Measurements from ENCODE around the gene GCH1. TPM values are rescaled to one million over a fixed set of nuclear protein-coding genes. Genes with fewer than 3 reads are reported as not detected.

The GCH1 gene
- polyA plus RNA-seq, 2 of the 4 experiments (the other 2 are of a cell fraction) = 2.9 to 5.0 TPM

- H3K27ac ChIP-seq = no peak overlapping the region
- no peak for FAIRE-seq
- H3K4me1 ChIP-seq = peaks cover 5% of the 10 kb centered on the region; the same call in 2 of the 3 replicates
- ChIA-PET POLR2A (no interaction called here), CTCF (interaction anchor here (1.1 kb wide), 1 partner anchor 10 kb away, joined by 3 read pairs; no protein-coding TSS in a partner anchor)
- TF ChIP-seq NPAS2 (CRISPR knock-in tag; IDR thresholded peaks at IDR 0.05; ENCODE audit: borderline replicate concordance) (no peak), CBX2 (IDR thresholded peaks at IDR 0.05; ENCODE audit: borderline replicate concordance, low read depth) (no peak)
- no peak overlapping the region for H3K4me2 ChIP-seq
- H3K4me3 ChIP-seq = no peak overlapping the region
- no peak for DNase-seq (ENCODE audit: low read depth in 1 of 2, low spot score in 1 of 2)
- no peak for ATAC-seq
- no peaks in the 10 kb centered on the region for H3K9me3 ChIP-seq
Measured at GRCh38 chr14:54906075-54906474, 3.4 kb upstream of the GCH1 start.

DNA sequence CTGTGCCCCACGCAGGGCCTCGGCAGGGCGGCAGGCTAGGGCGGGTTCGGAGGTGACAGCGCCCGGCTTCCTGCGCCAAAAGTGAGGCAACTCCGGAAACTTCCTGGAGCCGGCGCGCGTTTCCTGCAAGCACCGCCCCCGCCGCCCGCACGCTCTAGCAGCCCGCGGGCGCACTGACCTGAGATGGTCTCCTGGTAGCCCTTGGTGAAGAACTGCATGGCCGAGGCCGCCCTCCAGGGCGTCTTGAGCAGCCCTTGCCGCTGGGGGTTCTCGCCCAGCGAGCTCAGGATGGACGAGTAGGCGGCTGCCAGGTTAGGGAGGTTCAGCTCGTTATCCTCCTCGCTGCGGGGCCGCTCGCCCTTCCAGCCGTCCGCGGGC lies 494 bp downstream of the GCH1 start:
- peak overlapping the region; percentile 70 for H3K4me3 ChIP-seq

DNA sequence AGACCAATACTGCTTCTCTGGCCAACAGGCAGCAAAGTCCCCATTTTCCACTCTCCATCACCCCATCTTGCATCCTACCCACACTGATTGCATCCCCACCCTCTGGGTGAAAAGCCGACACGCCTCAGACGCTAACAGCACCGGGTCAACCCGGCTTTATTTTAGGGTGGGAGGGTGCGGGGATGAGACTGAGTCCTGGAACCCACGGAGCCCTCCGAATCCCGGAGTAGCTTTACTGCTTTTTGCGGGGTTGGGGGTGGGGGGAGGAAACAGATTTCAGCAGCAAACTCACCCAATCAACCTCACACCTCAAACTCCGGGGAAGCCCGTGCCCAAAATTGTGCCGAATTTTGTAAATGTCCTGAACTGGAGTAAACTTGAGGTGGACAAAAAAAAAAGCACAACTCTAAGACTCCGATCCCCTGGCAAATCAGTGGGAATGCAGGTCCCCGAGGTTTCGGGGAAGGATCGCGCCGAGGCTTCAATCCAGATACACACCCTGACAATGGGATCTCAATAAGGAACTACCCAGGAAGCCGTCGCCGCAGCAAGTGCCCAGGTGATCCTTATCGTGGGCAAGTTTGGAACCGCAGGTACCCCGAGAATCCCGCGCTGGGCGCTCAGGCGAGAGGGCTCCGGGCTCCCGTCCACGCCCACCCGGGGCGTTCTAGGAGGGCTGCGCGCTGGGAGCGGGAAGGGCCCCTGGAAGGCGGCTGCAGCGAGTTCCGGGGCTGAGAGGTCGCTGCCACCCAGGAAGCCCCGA lies 1.1 kb downstream of the GCH1 start:
- CTCF ChIA-PET = interaction anchor here (1.4 to 2.3 kb wide), 5 partner anchors 13 to 88 kb away, joined by 3 to 9 read pairs (median 4); no protein-coding TSS in a partner anchor
- ATAC-seq (peak in 1 of 2 experiments; percentile 60; a peak in 3 of 6 replicates), FAIRE-seq (no peak), DNase-seq (ENCODE audit: low read depth in 1 of 2, low spot score in 1 of 2) (peak; percentile 14 to 15)
- Histone ChIP-seq H3K4me2 (peak overlapping the region; percentile 100), H3K4me1 (peaks cover 9% of the 10 kb centered on the region; the same call in 2 of the 3 replicates), H3K27ac (peak overlapping the region; percentile 63 to 90), H3K9me3 (no peaks in the 10 kb centered on the region), H3K4me3 (peak overlapping the region; percentile 70)
- POLR2A ChIA-PET = interaction anchor here (0.6 to 1.0 kb wide), 7 partner anchors 11 to 336 kb away, joined by 3 to 4 read pairs (median 3); partner anchors contain the start of genes SOCS4 and WDHD1
- WGBS (ENCODE audit: missing lambda C conversion rate) = 17% methylated on average over 26 of the region's 42 CpGs
- TF ChIP-seq CHD4 (IDR thresholded peaks at IDR 0.05; ENCODE audit: borderline replicate concordance) = no peak
- TF ChIP-seq, protein P1, sequence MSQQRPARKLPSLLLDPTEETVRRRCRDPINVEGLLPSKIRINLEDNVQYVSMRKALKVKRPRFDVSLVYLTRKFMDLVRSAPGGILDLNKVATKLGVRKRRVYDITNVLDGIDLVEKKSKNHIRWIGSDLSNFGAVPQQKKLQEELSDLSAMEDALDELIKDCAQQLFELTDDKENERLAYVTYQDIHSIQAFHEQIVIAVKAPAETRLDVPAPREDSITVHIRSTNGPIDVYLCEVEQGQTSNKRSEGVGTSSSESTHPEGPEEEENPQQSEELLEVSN (IDR thresholded peaks at IDR 0.05; ENCODE audit: borderline replicate concordance, low read depth) = peak; percentile 66; the same call in 1 of the 2 replicates
- TF ChIP-seq POLR2AphosphoS2 (conservative IDR thresholded peaks at IDR 0.05; ENCODE audit: low read length) = no peak
- no peak for TF ChIP-seq RCOR1 (IDR thresholded peaks at IDR 0.05; ENCODE audit: low read depth, low read length)
- no peak for TF ChIP-seq HOXA7 (CRISPR knock-in tag; IDR thresholded peaks at IDR 0.05)
- TF ChIP-seq ZSCAN20 (CRISPR knock-in tag; IDR thresholded peaks at IDR 0.05) = no peak
- no peak for TF ChIP-seq MYC (IDR thresholded peaks at IDR 0.05; ENCODE audit: borderline replicate concordance, low read length)
- no peak for TF ChIP-seq NR3C1 (IDR thresholded peaks at IDR 0.05)
- TF ChIP-seq, protein P2, sequence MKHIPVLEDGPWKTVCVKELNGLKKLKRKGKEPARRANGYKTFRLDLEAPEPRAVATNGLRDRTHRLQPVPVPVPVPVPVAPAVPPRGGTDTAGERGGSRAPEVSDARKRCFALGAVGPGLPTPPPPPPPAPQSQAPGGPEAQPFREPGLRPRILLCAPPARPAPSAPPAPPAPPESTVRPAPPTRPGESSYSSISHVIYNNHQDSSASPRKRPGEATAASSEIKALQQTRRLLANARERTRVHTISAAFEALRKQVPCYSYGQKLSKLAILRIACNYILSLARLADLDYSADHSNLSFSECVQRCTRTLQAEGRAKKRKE (CRISPR knock-in tag; IDR thresholded peaks at IDR 0.05; ENCODE audit: low read depth) = no peak
- TF ChIP-seq, protein P3, sequence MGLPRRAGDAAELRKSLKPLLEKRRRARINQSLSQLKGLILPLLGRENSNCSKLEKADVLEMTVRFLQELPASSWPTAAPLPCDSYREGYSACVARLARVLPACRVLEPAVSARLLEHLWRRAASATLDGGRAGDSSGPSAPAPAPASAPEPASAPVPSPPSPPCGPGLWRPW (IDR thresholded peaks at IDR 0.05) = no peak
- TF ChIP-seq CHD2 (IDR thresholded peaks at IDR 0.05; ENCODE audit: low read length, partially characterized antibody) = peak; percentile 38
- TF ChIP-seq USF2 (IDR thresholded peaks at IDR 0.05) = no peak
- TF ChIP-seq, protein P4, sequence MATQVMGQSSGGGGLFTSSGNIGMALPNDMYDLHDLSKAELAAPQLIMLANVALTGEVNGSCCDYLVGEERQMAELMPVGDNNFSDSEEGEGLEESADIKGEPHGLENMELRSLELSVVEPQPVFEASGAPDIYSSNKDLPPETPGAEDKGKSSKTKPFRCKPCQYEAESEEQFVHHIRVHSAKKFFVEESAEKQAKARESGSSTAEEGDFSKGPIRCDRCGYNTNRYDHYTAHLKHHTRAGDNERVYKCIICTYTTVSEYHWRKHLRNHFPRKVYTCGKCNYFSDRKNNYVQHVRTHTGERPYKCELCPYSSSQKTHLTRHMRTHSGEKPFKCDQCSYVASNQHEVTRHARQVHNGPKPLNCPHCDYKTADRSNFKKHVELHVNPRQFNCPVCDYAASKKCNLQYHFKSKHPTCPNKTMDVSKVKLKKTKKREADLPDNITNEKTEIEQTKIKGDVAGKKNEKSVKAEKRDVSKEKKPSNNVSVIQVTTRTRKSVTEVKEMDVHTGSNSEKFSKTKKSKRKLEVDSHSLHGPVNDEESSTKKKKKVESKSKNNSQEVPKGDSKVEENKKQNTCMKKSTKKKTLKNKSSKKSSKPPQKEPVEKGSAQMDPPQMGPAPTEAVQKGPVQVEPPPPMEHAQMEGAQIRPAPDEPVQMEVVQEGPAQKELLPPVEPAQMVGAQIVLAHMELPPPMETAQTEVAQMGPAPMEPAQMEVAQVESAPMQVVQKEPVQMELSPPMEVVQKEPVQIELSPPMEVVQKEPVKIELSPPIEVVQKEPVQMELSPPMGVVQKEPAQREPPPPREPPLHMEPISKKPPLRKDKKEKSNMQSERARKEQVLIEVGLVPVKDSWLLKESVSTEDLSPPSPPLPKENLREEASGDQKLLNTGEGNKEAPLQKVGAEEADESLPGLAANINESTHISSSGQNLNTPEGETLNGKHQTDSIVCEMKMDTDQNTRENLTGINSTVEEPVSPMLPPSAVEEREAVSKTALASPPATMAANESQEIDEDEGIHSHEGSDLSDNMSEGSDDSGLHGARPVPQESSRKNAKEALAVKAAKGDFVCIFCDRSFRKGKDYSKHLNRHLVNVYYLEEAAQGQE (IDR thresholded peaks at IDR 0.05) = peak; percentile 43; the same call in 1 of the 2 replicates
- TF ChIP-seq, protein P5, sequence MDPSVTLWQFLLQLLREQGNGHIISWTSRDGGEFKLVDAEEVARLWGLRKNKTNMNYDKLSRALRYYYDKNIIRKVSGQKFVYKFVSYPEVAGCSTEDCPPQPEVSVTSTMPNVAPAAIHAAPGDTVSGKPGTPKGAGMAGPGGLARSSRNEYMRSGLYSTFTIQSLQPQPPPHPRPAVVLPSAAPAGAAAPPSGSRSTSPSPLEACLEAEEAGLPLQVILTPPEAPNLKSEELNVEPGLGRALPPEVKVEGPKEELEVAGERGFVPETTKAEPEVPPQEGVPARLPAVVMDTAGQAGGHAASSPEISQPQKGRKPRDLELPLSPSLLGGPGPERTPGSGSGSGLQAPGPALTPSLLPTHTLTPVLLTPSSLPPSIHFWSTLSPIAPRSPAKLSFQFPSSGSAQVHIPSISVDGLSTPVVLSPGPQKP (IDR thresholded peaks at IDR 0.05; ENCODE audit: low read depth, low read length) = no peak

More for the DNA sequence above, 494 bp downstream of the GCH1 start:
- H3K4me2 ChIP-seq = peak overlapping the region; percentile 100
- FAIRE-seq = no peak
- 0% methylated on average over 11 of the region's 37 CpGs for WGBS (ENCODE audit: missing lambda C conversion rate)
- H3K4me1 ChIP-seq = peaks cover 9% of the 10 kb centered on the region; the same call in 2 of the 3 replicates
- peak; percentile 46; the same call in 1 of the 2 replicates for TF ChIP-seq KDM1A (IDR thresholded peaks at IDR 0.05; ENCODE audit: low read depth)
- TF ChIP-seq POLR2A (IDR thresholded peaks at IDR 0.05; ENCODE audit: low read length) = no peak
- TF ChIP-seq, protein P6, sequence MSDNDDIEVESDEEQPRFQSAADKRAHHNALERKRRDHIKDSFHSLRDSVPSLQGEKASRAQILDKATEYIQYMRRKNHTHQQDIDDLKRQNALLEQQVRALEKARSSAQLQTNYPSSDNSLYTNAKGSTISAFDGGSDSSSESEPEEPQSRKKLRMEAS (IDR thresholded peaks at IDR 0.05) = peak; percentile 56; the same call in 1 of the 2 replicates
- TF ChIP-seq HOXB13 (CRISPR knock-in tag; IDR thresholded peaks at IDR 0.05; ENCODE audit: low read depth) = no peak
- no peak for TF ChIP-seq RARB (CRISPR knock-in tag; IDR thresholded peaks at IDR 0.05)
- no peak for TF ChIP-seq ZSCAN20 (CRISPR knock-in tag; IDR thresholded peaks at IDR 0.05)
- TF ChIP-seq TP53 (CRISPR knock-in tag; IDR thresholded peaks at IDR 0.05) = no peak
- peak in 1 of 2 experiments; percentile 51; a peak in 2 of 4 replicates for TF ChIP-seq CEBPB (IDR thresholded peaks at IDR 0.05)
- TF ChIP-seq, protein P1 (IDR thresholded peaks at IDR 0.05; ENCODE audit: borderline replicate concordance, low read depth) = peak; percentile 28; the same call in 1 of the 2 replicates
- TF ChIP-seq RNF2 (IDR thresholded peaks at IDR 0.05; ENCODE audit: borderline replicate concordance, low read depth) = peak; percentile 78; the same call in 1 of the 2 replicates
- peak; percentile 87 to 88 for ATAC-seq
- POLR2A ChIA-PET = interaction anchor here (0.6 to 1.0 kb wide), 6 partner anchors 11 to 337 kb away, joined by 3 to 4 read pairs (median 3); partner anchors contain the start of genes SOCS4 and WDHD1
- peak overlapping the region; percentile 63 to 90 for H3K27ac ChIP-seq
- CTCF ChIA-PET = interaction anchor here (1.4 to 2.3 kb wide), 6 partner anchors 14 to 96 kb away, joined by 3 to 9 read pairs (median 5); no protein-coding TSS in a partner anchor
- peak; percentile 35 to 76 for DNase-seq (ENCODE audit: low read depth in 1 of 2, low spot score in 1 of 2)
- no peaks in the 10 kb centered on the region for H3K9me3 ChIP-seq

Data from A549 (cell line).